Gastroesophageal sphincter (tissue), 3 donors: ENCODE results near the gene BRIX1.

Experiments
- EP300 ChIP-seq: sonication (generic); formaldehyde crosslinking; IDR thresholded peaks from one replicate; pipeline ENCODE4 v1.6.1; 2017; ENCODE audit warnings: antibody characterized with exemption, mild to moderate bottlenecking
- POLR2A ChIP-seq, 2 donors: fragments of 450-650 bp; IDR thresholded peaks; one replicate each; pipeline ENCODE4 v1.6.1; 2017; ENCODE audit warnings: antibody characterized with exemption in 2 of 2, mild to moderate bottlenecking in 2 of 2, moderate library complexity in 1 of 2
- TF ChIP-seq, protein P1 (sequence below), 4 experiments: fragments of 200-600 bp in 2 of 4; fragments of 450-650 bp in 2 of 4; sonication (generic) in 1 of 4; IDR thresholded peaks; one replicate each; pipeline ENCODE4 v1.5.1; 2017 to 2019; ENCODE audit warnings: antibody characterized with exemption in 4 of 4, mild to moderate bottlenecking in 2 of 4, moderate library complexity in 2 of 4

DNA sequence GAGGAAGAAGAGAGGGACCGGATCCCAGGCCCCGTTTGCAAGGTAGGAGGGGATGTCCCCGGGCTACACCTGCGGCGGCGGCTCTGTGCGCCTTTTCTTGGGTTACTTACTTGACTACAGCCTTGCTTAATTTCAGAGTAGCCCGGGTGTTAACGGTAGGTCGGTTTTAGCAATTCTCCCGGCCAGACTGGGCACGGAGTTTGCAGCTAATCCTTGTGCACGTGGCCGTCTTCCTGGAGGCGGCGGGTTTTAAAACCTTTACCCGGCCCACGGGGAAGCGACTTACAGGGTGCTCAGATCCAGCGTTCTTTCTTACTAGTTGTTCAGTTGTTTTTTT is 313 bp downstream of the BRIX1 start:
- TF ChIP-seq, protein P1, sequence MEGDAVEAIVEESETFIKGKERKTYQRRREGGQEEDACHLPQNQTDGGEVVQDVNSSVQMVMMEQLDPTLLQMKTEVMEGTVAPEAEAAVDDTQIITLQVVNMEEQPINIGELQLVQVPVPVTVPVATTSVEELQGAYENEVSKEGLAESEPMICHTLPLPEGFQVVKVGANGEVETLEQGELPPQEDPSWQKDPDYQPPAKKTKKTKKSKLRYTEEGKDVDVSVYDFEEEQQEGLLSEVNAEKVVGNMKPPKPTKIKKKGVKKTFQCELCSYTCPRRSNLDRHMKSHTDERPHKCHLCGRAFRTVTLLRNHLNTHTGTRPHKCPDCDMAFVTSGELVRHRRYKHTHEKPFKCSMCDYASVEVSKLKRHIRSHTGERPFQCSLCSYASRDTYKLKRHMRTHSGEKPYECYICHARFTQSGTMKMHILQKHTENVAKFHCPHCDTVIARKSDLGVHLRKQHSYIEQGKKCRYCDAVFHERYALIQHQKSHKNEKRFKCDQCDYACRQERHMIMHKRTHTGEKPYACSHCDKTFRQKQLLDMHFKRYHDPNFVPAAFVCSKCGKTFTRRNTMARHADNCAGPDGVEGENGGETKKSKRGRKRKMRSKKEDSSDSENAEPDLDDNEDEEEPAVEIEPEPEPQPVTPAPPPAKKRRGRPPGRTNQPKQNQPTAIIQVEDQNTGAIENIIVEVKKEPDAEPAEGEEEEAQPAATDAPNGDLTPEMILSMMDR (IDR thresholded peaks at IDR 0.05), result no peak
- TF ChIP-seq EP300, result no peak
- TF ChIP-seq POLR2A (IDR thresholded peaks at IDR 0.05), result no peak
